Tibial nerve (tissue), 4 donors: Measurements from ENCODE around the gene DENND1A.

Experiments
- EP300 ChIP-seq, 2 donors: sonication (generic); formaldehyde crosslinking; IDR thresholded peaks; one replicate each; pipeline ENCODE4 v1.6.1; 2017; ENCODE audit warnings: antibody characterized with exemption in 2 of 2, mild to moderate bottlenecking in 1 of 2
- POLR2A ChIP-seq, 2 donors: fragments of 450-650 bp; IDR thresholded peaks; one replicate each; pipeline ENCODE4 v1.6.1; 2017; ENCODE audit warnings: antibody characterized with exemption in 2 of 2, mild to moderate bottlenecking in 2 of 2, moderate library complexity in 2 of 2
- TF ChIP-seq, protein P1 (sequence below), 5 experiments: fragments of 200-600 bp in 3 of 5; fragments of 450-650 bp in 2 of 5; sonication (generic) in 3 of 5; IDR thresholded peaks; one replicate each; pipeline ENCODE4 v1.5.1; 2016 to 2019; ENCODE audit warnings: antibody characterized with exemption in 5 of 5, mild to moderate bottlenecking in 3 of 5, moderate library complexity in 2 of 5

- no peak for TF ChIP-seq POLR2A (IDR thresholded peaks at IDR 0.05)
- TF ChIP-seq, protein P1, sequence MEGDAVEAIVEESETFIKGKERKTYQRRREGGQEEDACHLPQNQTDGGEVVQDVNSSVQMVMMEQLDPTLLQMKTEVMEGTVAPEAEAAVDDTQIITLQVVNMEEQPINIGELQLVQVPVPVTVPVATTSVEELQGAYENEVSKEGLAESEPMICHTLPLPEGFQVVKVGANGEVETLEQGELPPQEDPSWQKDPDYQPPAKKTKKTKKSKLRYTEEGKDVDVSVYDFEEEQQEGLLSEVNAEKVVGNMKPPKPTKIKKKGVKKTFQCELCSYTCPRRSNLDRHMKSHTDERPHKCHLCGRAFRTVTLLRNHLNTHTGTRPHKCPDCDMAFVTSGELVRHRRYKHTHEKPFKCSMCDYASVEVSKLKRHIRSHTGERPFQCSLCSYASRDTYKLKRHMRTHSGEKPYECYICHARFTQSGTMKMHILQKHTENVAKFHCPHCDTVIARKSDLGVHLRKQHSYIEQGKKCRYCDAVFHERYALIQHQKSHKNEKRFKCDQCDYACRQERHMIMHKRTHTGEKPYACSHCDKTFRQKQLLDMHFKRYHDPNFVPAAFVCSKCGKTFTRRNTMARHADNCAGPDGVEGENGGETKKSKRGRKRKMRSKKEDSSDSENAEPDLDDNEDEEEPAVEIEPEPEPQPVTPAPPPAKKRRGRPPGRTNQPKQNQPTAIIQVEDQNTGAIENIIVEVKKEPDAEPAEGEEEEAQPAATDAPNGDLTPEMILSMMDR (IDR thresholded peaks at IDR 0.05), result no peak
- no peak for TF ChIP-seq EP300 (IDR thresholded peaks at IDR 0.05)
These were observed 18.4 kb upstream of the DENND1A start for GRCh38 chr9:123948286-123948685.
